ENCODE data around the gene REXO4.
A peak's percentile ranks its signal among the peaks of the same experiment; 100 is the strongest.

The REXO4 gene

DNA sequence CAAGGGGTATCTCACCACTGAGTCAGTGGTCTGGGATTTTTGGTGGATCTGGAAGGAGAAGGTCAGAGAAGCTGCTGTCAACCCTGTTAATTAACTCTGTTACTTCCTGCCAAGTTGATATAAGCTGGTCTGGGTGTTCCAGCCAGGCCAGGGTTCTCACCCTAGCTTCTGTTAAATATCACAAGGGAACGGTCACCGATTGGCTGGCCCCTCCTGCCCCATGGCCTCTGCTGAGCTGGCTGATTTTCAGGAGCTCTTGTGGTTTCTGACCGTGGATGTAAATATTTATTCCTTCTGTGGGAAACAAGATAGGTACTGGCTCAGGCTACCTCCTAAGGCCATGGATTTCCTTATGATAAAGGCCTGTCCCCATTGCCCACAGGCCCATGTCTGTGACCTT lies 5.4 kb upstream of the REXO4 start:
- TF ChIP-seq CTCF (IDR thresholded peaks at IDR 0.05; ENCODE audit: low read depth, low read length), result no peak
- no peak overlapping the region for H3K4me3 ChIP-seq (replicated peaks in 1 of 2; ENCODE audit: low read depth in 2 of 2, low read length in 2 of 2)
- peak in 1 of 2 donors; percentile 28 for DNase-seq (ENCODE audit: low read depth in 2 of 2)

DNA sequence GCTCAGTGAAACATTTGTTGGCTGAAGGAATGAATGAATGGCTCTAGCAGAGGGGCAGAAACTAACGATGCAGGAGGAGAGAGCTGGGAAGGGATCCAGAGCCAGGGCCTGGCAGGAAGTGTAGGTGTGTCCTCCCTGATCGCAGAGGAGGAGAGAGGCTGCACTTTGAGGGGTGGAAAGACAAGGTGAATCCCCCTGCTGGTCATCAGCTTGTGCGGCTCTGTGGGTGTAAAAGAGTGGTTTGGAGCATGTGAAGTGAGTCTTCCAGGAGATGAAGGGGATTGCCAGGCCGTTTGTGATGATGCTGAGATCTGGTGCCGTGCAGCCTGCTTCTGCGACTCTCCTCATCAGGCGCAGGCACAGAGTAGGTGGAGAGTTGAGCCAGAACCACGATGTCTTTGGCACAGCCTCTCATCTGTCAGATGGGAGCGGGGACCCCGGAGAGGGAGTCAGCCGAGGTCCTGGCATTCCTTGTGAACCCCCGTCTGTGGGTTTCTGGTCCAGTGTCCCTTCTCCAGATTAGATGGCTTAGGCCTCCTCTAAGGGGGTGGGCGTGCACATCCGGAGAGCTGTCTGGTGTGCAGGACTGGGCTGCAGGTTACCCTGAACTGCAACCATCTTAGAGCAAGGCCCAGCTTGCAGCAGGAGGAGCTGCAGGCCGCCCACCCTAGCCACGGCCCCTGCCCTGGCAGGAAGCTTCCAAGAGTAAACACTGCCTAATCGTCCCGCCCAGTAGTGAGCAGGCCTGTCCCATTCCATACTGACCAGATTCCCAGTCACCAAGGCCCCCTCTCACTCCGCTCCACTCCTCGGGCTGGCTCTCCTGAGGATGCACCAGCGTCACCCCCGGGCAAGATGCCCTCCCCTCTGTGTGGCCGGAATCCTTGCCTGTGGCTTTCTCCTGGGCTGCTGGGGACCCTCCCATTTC lies 4.1 kb upstream of the REXO4 start, which contains the start of gene ADAMTS13:
ADAMTS13 (plus strand) TSS at position 753 of the 928 bp plus-strand sequence; CDS start at position 830, 77 bp downstream.
- TF ChIP-seq CTCF (IDR thresholded peaks at IDR 0.05; ENCODE audit: low read depth, low read length), result no peak
- no peak within 1 kb of the TSS for H3K4me3 ChIP-seq (replicated peaks in 1 of 2; ENCODE audit: low read depth in 2 of 2, low read length in 2 of 2)
- peak in 1 of 2 donors; percentile 8 for DNase-seq (ENCODE audit: low read depth in 2 of 2)

- DNase-seq (ENCODE audit: low read depth in 2 of 2), result no peak
- no peak for TF ChIP-seq CTCF (IDR thresholded peaks at IDR 0.05; ENCODE audit: low read depth, low read length)
- no peak overlapping the region for H3K4me3 ChIP-seq (replicated peaks in 1 of 2; ENCODE audit: low read depth in 2 of 2, low read length in 2 of 2)
Observed at GRCh38 chr9:133420392-133420827, 2.6 kb upstream of the REXO4 start.

DNA sequence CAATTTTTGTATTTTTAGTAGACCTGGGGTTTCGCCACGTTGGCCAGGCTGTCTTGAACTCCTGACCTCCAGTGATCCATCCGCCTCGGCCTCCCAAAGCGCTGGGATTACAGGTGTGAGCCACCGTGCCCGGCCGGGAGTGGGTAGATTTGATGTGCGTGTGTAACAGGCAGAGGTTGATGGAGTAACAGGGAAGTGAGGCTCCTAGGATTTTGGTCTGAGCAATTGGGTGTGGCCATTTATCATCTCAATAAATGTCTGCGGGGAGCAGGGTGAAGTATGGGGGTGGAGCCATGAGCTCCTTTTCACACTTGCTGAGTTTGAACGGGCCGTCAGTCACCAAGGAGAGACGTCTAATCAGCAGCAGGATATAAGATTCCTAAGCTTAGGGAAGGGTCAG lies 1.2 kb upstream of the REXO4 start:
- no peak for TF ChIP-seq CTCF (IDR thresholded peaks at IDR 0.05; ENCODE audit: low read depth, low read length)
- no peak for DNase-seq (ENCODE audit: low read depth in 2 of 2)
- H3K4me3 ChIP-seq (replicated peaks in 1 of 2; ENCODE audit: low read depth in 2 of 2, low read length in 2 of 2), result no peak overlapping the region

DNA sequence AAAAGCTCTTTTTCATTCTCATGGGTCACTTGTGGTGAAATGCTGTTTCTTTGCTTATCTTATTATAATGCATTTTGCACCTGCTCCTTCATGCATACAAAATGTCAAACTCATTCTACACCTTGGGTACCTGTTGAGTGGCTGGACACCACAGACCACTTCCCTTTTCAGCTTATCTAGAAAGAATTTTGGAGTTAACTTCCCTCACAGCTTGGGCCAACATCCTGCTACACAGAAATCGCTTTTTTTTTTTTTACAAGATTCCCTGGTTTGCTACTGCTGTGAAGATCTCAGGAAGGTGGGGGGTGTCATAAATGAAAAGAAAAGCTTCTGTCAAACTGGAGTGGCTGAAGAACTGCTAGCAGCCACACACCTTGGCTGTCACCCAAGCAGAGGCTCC lies 2.6 kb downstream of the REXO4 start:
- no peak for TF ChIP-seq CTCF (IDR thresholded peaks at IDR 0.05; ENCODE audit: low read depth, low read length)
- no peak overlapping the region for H3K4me3 ChIP-seq (replicated peaks in 1 of 2; ENCODE audit: low read depth in 2 of 2, low read length in 2 of 2)
- no peak for DNase-seq (ENCODE audit: low read depth in 2 of 2)

DNA sequence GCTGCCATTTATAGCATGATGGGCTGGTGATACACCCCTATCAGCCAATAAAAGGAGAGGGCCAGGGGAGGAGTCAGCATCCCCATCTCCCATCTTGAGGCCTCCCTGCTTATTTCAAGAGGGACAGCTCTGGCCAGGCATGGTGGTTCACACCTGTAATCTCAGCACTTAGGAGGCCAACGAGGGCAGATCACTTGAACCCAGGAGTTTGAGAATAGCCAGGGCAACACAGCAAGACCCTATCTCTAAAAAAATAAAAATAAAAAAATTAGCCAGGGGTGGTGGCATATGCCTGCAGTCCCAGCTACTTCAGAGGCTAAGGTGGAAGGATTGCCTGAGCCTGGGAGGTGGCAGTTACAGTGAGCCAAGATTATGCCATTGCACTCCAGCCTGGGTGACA lies 9.8 kb downstream of the REXO4 start:
- TF ChIP-seq CTCF (IDR thresholded peaks at IDR 0.05; ENCODE audit: low read depth, low read length), result no peak
- no peak overlapping the region for H3K4me3 ChIP-seq (replicated peaks in 1 of 2; ENCODE audit: low read depth in 2 of 2, low read length in 2 of 2)
- no peak for DNase-seq (ENCODE audit: low read depth in 2 of 2)
